Activated T-cell treated with anti-CD3 and anti-CD28 coated beads, Interleukin-2, amount 50 U/mL, for 72 hours (primary cell): Measurements from ENCODE around the gene CHST7. TPM values are rescaled to one million over a fixed set of nuclear protein-coding genes. Genes with fewer than 3 reads are reported as not detected.

ENCODE experiments used
- ATAC-seq, 2 donors: fragments of 150-1000 bp; cut with Tn5 transposase; replicated peaks in 1 of 2; 2 replicates each; pipeline ENCODE4 v1.10.0; 2021; ENCODE audit warnings: moderate library complexity in 2 of 2, mild to moderate bottlenecking in 1 of 2
- DNase-seq, 2 donors: peaks; one replicate each; pipeline ENCODE4 v3.0.0; 2021 to 2022; ENCODE audit warnings: mixed read lengths in 1 of 2
- H3K27ac Mint-ChIP-seq: one replicate; pipeline ENCODE4 v1.8.0; 2022; ENCODE audit warnings: mild to moderate bottlenecking, moderate library complexity, mixed read lengths
- H3K27me3 Mint-ChIP-seq: one replicate; pipeline ENCODE4 v1.8.0; 2022; ENCODE audit warnings: low read depth, mixed read lengths
- H3K36me3 Mint-ChIP-seq, 2 donors: one replicate each; pipeline ENCODE4 v1.8.0; 2022; ENCODE audit warnings: mixed read lengths in 2 of 2, mild to moderate bottlenecking in 1 of 2; ENCODE audit not compliant: insufficient read depth in 2 of 2
- H3K4me1 Mint-ChIP-seq: one replicate; pipeline ENCODE4 v1.8.0; 2022; ENCODE audit warnings: low read depth, mixed read lengths
- H3K4me3 Mint-ChIP-seq, 2 donors: one replicate each; pipeline ENCODE4 v1.8.0; 2022; ENCODE audit warnings: mild to moderate bottlenecking in 2 of 2, mixed read lengths in 2 of 2, moderate library complexity in 2 of 2
- H3K9me3 Mint-ChIP-seq, 2 donors: one replicate each; pipeline ENCODE4 v1.8.0; 2022; ENCODE audit warnings: mixed read lengths in 2 of 2
- total RNA-seq, 2 donors: library from RNA; stranded (reverse); gene quantifications; one replicate each; pipeline ENCODE4 v1.2.3, GENCODE V29; 2022

CHST7 gene
- total RNA-seq, 2 donors from 2014 or later = 3.5 to 6.7 TPM

- no peaks in the 10 kb centered on the region for H3K36me3 Mint-ChIP-seq
- H3K4me1 Mint-ChIP-seq = peaks cover 8% of the 10 kb centered on the region
- H3K9me3 Mint-ChIP-seq = no peaks in the 10 kb centered on the region
- H3K27me3 Mint-ChIP-seq = peaks cover 25% of the 10 kb centered on the region
- no peak overlapping the region for H3K4me3 Mint-ChIP-seq
- ATAC-seq (no peak), DNase-seq (no peak)
- no peak overlapping the region for H3K27ac Mint-ChIP-seq
These were observed 25.5 kb downstream of the CHST7 start for GRCh38 chrX:46599051-46599560.

DNA sequence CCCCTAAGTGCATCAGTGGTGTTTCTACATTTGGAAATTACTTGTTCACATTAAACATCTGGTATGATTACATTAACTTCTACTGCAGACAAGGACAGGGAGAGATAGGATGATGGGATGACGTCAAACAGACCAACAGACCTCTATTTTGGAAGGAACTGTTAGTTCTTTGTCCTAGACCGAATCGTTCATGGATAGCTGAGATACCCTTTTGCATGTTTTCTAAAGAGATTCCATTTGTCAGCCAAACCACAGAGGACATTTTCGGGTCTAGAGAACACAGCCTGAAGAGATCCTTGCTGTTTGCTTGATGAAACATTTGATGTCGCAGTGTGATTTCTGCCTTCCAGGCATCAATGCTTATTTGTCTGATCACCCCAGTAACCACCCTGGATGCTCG is 27.7 kb downstream of the CHST7 start:
- ATAC-seq (no peak), DNase-seq (no peak)
- Mint-ChIP-seq H3K9me3 (no peaks in the 10 kb centered on the region), H3K4me1 (no peaks in the 10 kb centered on the region), H3K36me3 (no peaks in the 10 kb centered on the region), H3K4me3 (no peak overlapping the region), H3K27ac (no peak overlapping the region), H3K27me3 (peaks cover 15% of the 10 kb centered on the region)

DNA sequence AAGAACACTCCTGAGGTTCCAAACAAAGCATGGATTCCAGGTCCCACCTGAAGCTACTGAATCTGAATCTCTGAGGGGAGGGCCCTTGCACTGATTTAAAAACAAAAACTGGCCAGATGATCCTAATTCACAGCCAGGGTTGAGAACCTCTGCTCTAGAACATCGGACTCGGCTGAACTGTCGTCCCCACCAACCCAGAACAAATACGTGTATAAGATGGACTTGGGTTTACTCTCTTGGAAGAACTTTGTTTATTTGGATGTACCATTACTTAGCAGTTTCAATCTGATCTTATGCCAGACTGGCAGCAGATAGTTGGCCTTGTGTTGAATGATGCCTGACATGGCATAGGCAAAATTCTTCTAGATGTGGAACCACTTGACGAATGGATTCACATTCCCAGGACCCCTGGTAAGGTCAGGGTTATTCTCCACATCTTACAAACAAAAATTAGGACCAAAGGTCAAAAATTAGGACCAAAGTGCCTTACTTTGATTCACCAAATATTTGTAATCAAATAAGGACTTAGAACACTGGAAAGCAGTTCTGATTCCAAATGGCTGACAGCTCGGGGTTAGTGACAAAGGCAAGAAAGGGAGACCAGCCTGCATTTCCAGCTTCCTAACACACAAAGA is 29.0 kb downstream of the CHST7 start:
- H3K27me3 Mint-ChIP-seq = peaks cover 15% of the 10 kb centered on the region
- no peaks in the 10 kb centered on the region for H3K4me1 Mint-ChIP-seq
- no peak overlapping the region for H3K27ac Mint-ChIP-seq
- peaks cover 0 to 2% of the 10 kb centered on the region in 2 donors for H3K36me3 Mint-ChIP-seq
- H3K4me3 Mint-ChIP-seq = no peak overlapping the region
- ATAC-seq = no peak
- DNase-seq = no peak
- H3K9me3 Mint-ChIP-seq = no peaks in the 10 kb centered on the region

- H3K4me1 Mint-ChIP-seq = peaks cover 17% of the 10 kb centered on the region
These were observed 34.4 kb downstream of the CHST7 start for GRCh38 chrX:46607916-46608315.

DNA sequence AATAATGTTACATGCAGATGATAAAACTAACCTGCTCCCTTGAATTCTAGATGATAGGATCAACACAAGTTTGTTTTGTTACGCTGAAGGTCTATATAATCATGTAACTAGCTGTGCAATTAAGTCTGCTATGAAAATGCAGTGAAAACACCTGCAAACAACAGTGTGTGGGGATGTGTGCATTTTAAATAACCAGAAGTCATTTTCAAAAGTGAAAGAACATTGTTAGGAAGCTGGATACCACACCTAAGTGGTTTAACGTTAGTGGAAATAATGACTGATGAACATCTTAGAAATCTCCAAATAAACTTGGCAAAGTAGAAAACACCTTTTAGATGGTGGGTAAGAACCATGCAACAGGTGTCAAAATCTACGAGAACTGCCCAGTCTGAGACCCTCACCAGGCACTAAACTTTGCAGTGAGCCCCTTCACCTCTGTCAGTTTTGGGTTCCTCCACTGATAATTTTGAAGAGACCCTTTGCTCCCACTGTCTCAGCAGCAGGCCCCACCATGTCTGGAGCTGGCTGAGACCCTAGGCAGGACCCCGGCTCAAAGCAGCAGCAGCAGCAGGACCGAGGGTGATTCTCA is 36.6 kb downstream of the CHST7 start:
- Mint-ChIP-seq H3K27ac (no peak overlapping the region), H3K9me3 (no peaks in the 10 kb centered on the region), H3K36me3 (peaks cover 0 to 6% of the 10 kb centered on the region in 2 donors), H3K4me1 (peaks cover 17% of the 10 kb centered on the region), H3K4me3 (peak overlapping the region in 1 of 2 donors; percentile 18), H3K27me3 (no peaks in the 10 kb centered on the region)
- no peak for DNase-seq
- no peak for ATAC-seq

More at GRCh38 chrX:46607916-46608315, 34.4 kb downstream of the CHST7 start:
- no peaks in the 10 kb centered on the region for H3K9me3 Mint-ChIP-seq
- DNase-seq (no peak), ATAC-seq (no peak)
- no peaks in the 10 kb centered on the region for H3K27me3 Mint-ChIP-seq
- no peak overlapping the region for H3K4me3 Mint-ChIP-seq
- H3K27ac Mint-ChIP-seq = no peak overlapping the region
- peaks cover 0 to 4% of the 10 kb centered on the region in 2 donors for H3K36me3 Mint-ChIP-seq

DNA sequence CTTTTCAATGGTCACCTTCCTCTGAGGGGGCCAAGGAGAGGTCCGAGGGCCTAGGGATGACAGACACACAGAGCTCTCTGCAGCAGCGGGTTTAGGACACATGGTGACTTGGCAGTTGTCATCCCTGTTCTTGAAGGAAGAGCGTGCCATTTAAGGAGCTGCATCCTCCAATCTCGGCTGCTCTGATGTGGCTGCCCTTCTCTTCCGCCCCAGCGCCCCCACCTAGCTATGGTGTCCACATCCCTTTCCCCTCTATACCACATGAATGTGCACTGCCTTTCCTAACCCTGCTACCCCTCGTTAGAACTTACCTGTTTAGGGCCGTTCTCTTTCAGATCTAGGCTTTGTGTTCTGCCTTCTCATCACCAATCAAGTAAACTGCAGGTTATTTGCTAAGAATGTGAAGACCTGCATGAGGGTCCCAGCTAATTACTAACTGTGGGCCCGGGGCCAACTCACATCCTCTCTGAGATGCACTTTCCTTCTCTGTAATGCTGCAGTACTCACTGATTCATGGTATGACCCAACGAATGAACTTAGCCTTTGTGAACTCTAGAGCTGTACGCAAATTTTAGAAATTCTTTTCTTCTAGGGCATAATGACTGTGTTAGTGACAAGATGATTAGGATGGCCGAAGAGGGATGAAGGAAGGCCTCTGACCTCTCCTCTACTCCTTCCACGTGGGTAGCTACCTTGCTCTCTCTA is 38.2 kb downstream of the CHST7 start:
- Mint-ChIP-seq H3K9me3 (no peaks in the 10 kb centered on the region), H3K27ac (no peak overlapping the region), H3K4me3 (peak overlapping the region in 1 of 2 donors; percentile 71), H3K27me3 (peaks cover 10% of the 10 kb centered on the region), H3K36me3 (peaks cover 0 to 6% of the 10 kb centered on the region in 2 donors), H3K4me1 (peaks cover 17% of the 10 kb centered on the region)
- ATAC-seq (peak; percentile 62 to 84), DNase-seq (peak in 1 of 2 donors; percentile 10)

DNA sequence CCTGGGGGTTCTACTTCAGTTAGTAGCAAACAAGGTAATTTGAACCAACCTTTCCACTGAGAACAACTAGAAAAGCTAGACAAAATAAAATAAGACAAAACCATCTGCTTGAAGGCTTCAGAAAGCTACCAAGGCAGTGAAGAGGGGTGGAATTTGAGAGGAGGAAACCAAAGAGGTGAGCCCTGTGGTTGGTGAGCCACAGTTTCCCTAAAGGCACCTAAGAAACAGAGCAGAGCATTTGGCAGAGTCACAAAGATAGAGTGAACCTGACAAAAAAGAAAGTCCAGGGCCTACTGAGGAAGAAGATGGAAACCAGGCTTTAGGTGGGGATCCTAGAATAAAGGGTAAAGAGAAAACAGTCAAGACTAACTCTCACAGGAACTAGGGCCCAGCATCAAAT is 44.3 kb downstream of the CHST7 start:
- ATAC-seq (peak in 1 of 2 donors; percentile 36), DNase-seq (no peak)
- peaks cover 9 to 27% of the 10 kb centered on the region in 2 donors for H3K36me3 Mint-ChIP-seq

DNA sequence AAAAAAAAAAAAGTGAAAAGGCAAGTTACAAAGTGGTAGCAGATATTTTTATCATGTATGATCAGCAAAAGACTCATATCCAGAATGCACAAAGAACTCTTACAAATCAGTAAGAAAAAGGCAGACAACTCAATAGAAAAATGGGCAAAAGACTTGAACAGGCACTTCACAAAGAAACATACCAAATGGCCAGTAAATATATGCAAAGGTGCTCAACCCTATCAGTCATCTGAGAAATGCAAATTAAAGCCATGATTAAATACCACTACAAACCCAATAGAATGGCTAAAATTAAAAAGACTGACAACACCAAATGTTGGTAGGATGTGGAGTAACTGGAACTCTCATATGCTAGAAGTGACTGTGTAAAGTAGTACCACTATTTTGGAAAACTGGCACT is 45.4 kb downstream of the CHST7 start:
- no peak for ATAC-seq
- Mint-ChIP-seq H3K27ac (no peak overlapping the region), H3K4me3 (no peak overlapping the region), H3K4me1 (peaks cover 5% of the 10 kb centered on the region), H3K36me3 (peaks cover 9 to 25% of the 10 kb centered on the region in 2 donors), H3K27me3 (peaks cover 33% of the 10 kb centered on the region), H3K9me3 (peaks cover 1 to 2% of the 10 kb centered on the region in 2 donors)
- no peak for DNase-seq

More for the DNA sequence above, 44.3 kb downstream of the CHST7 start:
- Mint-ChIP-seq H3K27me3 (peaks cover 28% of the 10 kb centered on the region), H3K4me3 (peak overlapping the region in 1 of 2 donors; percentile 29), H3K27ac (no peak overlapping the region), H3K9me3 (peaks cover 1 to 2% of the 10 kb centered on the region in 2 donors), H3K4me1 (peaks cover 5% of the 10 kb centered on the region)

DNA sequence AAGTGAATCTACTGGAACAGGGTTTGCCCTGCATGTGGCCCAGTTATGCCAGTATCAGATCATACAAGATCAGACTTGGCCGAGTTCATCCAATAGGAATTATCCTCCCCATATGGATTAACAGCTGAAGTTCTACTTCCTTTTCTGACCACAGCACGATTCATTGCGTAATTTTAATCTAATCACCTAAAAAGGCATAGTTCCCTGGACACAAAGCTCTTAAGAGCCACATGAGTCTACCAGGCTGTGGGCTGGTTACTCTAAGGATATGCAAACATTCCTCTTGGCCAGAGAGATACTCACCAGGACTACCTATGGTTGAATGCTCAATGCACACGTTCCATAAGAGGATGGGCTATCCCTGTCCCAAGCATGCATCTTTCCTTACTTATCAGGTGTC is 46.9 kb downstream of the CHST7 start:
- H3K9me3 Mint-ChIP-seq = peaks cover 1 to 2% of the 10 kb centered on the region in 2 donors
- no peak overlapping the region for H3K4me3 Mint-ChIP-seq
- no peak overlapping the region for H3K27ac Mint-ChIP-seq
- H3K4me1 Mint-ChIP-seq = peaks cover 5% of the 10 kb centered on the region
- ATAC-seq (no peak), DNase-seq (no peak)
- peaks cover 33% of the 10 kb centered on the region for H3K27me3 Mint-ChIP-seq
- peaks cover 9 to 25% of the 10 kb centered on the region in 2 donors for H3K36me3 Mint-ChIP-seq

DNA sequence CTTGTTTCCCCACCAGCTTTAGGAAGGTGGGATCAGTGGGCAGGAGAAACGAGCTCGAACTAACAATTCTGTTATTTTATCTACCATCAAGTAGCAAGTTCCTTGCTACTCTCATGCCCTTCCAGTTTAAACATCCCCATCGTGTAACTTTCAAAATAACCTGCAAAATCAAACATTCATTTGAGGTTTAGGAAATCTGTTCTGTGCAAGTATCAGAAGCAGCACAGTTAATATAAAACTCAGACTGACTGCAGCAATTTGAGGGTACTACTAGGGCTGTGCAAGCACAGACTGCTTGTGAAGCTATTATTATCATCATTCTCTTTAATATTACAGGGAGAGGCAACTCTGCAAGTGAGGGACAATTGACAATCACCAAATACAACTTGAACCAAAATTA is 48.0 kb downstream of the CHST7 start:
- H3K27ac Mint-ChIP-seq = no peak overlapping the region
- H3K27me3 Mint-ChIP-seq = peaks cover 26% of the 10 kb centered on the region
- DNase-seq (no peak), ATAC-seq (no peak)
- peaks cover 1 to 3% of the 10 kb centered on the region in 2 donors for H3K9me3 Mint-ChIP-seq
- H3K4me1 Mint-ChIP-seq = peaks cover 9% of the 10 kb centered on the region
- H3K36me3 Mint-ChIP-seq = peaks cover 9 to 25% of the 10 kb centered on the region in 2 donors
- H3K4me3 Mint-ChIP-seq = no peak overlapping the region

- H3K27me3 Mint-ChIP-seq = peaks cover 26% of the 10 kb centered on the region
- peaks cover 0 to 3% of the 10 kb centered on the region in 2 donors for H3K9me3 Mint-ChIP-seq
- peaks cover 31% of the 10 kb centered on the region for H3K4me1 Mint-ChIP-seq
- H3K27ac Mint-ChIP-seq = no peak overlapping the region
- H3K4me3 Mint-ChIP-seq = no peak overlapping the region
- DNase-seq (no peak), ATAC-seq (no peak)
- peaks cover 2 to 12% of the 10 kb centered on the region in 2 donors for H3K36me3 Mint-ChIP-seq
These were observed 50.7 kb downstream of the CHST7 start for GRCh38 chrX:46624090-46624786.

DNA sequence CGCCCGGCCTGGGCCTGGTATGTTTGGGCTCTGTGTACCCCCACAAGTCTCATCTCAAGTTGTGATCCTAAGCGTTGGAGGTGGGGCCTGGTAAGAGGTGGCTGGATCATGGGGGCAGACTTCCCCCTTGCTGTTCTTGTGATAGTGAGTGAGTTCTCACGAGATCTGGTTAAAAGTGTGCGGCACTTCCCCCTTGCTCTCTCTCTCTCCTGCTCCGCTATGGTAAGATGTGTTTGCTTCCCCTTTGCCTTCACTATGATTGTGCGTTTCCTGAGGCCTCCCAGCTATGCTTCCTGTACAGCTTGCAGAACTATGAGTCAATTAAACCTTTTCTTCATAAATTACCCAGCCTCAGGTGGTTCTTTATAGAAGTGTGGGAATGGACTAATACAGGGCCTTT is 53.0 kb downstream of the CHST7 start:
- peak overlapping the region; percentile 44 for H3K27ac Mint-ChIP-seq
- peak overlapping the region; percentile 22 to 72 for H3K4me3 Mint-ChIP-seq
- ATAC-seq = peak; percentile 55 to 61
- H3K4me1 Mint-ChIP-seq = peaks cover 32% of the 10 kb centered on the region
- H3K9me3 Mint-ChIP-seq = peaks cover 0 to 3% of the 10 kb centered on the region in 2 donors
- DNase-seq = peak; percentile 21 to 31
- peaks cover 2 to 7% of the 10 kb centered on the region in 2 donors for H3K36me3 Mint-ChIP-seq
- H3K27me3 Mint-ChIP-seq = peaks cover 26% of the 10 kb centered on the region
